AG10803 (cell line): ENCODE measurements around the gene CEP120.

ENCODE experiments used
- DNase-seq: peaks from one replicate; pipeline ENCODE4 v3.0.0; 2010; ENCODE audit warnings: low read depth
- H3K4me3 ChIP-seq: 2 replicates; pipeline ENCODE4 v1.5.1; 2011; ENCODE audit warnings: mild to moderate bottlenecking, low read length, control low read depth
- CTCF ChIP-seq: conservative IDR thresholded peaks from 2 replicates; pipeline ENCODE4 v1.5.1; 2011; ENCODE audit warnings: mild to moderate bottlenecking, low read length, control low read depth, inconsistent platforms

The CEP120 gene

GRCh38 chr5:123382252-123382651 lies 41.0 kb downstream of the CEP120 start:
- no peak overlapping the region for H3K4me3 ChIP-seq
- DNase-seq, result no peak
- no peak for TF ChIP-seq CTCF

- peak; percentile 10 for DNase-seq
- H3K4me3 ChIP-seq, result no peak overlapping the region
- TF ChIP-seq CTCF, result peak; percentile 57
Measured at GRCh38 chr5:123371575-123372179, 51.5 kb downstream of the CEP120 start.

GRCh38 chr5:123369371-123369968 lies 53.7 kb downstream of the CEP120 start:
- no peak for TF ChIP-seq CTCF
- H3K4me3 ChIP-seq, result no peak overlapping the region
- no peak for DNase-seq

- DNase-seq, result peak; percentile 25
- TF ChIP-seq CTCF, result peak; percentile 50
- no peak overlapping the region for H3K4me3 ChIP-seq
Measured at GRCh38 chr5:123367739-123368138, 55.5 kb downstream of the CEP120 start.

- DNase-seq, result peak; percentile 64
- TF ChIP-seq CTCF, result no peak
Measured at GRCh38 chr5:123365156-123365555, 58.0 kb downstream of the CEP120 start.

GRCh38 chr5:123364441-123365155 lies 58.6 kb downstream of the CEP120 start:
- no peak for DNase-seq
- H3K4me3 ChIP-seq, result no peak overlapping the region
- no peak for TF ChIP-seq CTCF

More at GRCh38 chr5:123365156-123365555, 58.0 kb downstream of the CEP120 start:
- H3K4me3 ChIP-seq, result no peak overlapping the region

- TF ChIP-seq CTCF, result no peak
- H3K4me3 ChIP-seq, result no peak overlapping the region
Measured at GRCh38 chr5:123360910-123361309, 62.3 kb downstream of the CEP120 start.

More at GRCh38 chr5:123360910-123361309, 62.3 kb downstream of the CEP120 start:
- no peak for DNase-seq
